ENCODE results near the gene KCP.

- TF ChIP-seq CTCF (IDR thresholded peaks at IDR 0.05; ENCODE audit: low read depth, low read length) (no peak), EZH2phosphoT487 (IDR thresholded peaks at IDR 0.05; ENCODE audit: low read depth) (no peak)
These were observed 19.2 kb downstream of the KCP start for GRCh38 chr7:128891110-128891941.

All from OCI-LY3 (cell line).